ENCODE results near the gene ZDHHC18.

DNA sequence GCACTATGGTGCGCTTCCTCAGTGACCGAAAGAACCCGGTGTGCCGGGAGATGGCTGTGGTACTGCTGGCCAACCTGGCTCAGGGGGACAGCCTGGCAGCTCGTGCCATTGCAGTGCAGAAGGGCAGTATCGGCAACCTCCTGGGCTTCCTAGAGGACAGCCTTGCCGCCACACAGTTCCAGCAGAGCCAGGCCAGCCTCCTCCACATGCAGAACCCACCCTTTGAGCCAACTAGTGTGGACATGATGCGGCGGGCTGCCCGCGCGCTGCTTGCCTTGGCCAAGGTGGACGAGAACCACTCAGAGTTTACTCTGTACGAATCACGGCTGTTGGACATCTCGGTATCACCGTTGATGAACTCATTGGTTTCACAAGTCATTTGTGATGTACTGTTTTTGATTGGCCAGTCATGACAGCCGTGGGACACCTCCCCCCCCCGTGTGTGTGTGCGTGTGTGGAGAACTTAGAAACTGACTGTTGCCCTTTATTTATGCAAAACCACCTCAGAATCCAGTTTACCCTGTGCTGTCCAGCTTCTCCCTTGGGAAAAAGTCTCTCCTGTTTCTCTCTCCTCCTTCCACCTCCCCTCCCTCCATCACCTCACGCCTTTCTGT is 46.0 kb upstream of the ZDHHC18 start:
- TF ChIP-seq, protein P1, sequence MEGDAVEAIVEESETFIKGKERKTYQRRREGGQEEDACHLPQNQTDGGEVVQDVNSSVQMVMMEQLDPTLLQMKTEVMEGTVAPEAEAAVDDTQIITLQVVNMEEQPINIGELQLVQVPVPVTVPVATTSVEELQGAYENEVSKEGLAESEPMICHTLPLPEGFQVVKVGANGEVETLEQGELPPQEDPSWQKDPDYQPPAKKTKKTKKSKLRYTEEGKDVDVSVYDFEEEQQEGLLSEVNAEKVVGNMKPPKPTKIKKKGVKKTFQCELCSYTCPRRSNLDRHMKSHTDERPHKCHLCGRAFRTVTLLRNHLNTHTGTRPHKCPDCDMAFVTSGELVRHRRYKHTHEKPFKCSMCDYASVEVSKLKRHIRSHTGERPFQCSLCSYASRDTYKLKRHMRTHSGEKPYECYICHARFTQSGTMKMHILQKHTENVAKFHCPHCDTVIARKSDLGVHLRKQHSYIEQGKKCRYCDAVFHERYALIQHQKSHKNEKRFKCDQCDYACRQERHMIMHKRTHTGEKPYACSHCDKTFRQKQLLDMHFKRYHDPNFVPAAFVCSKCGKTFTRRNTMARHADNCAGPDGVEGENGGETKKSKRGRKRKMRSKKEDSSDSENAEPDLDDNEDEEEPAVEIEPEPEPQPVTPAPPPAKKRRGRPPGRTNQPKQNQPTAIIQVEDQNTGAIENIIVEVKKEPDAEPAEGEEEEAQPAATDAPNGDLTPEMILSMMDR (conservative IDR thresholded peaks at IDR 0.05 in 1 of 2, IDR thresholded peaks at IDR 0.05 in 1 of 2; ENCODE audit: extremely low read depth in 1 of 2, insufficient read depth in 1 of 2, low read depth in 1 of 2, low read length in 2 of 2), result no peak
- no peak for TF ChIP-seq EZH2 (IDR thresholded peaks at IDR 0.05; ENCODE audit: borderline replicate concordance, low read length)
